T-helper 2 cell treated with Interferon-gamma antibody and Interleukin-4, amounts not matched to agents 5 μg/mL and 100 μg/mL, for 36 hours (primary cell): ENCODE measurements around the gene ACSL1.
"Not testable (repeated sequence)": the region's sequence is repeated elsewhere in the genome, so short reads cannot be mapped to it uniquely, and the experiment has no call there.

Experiments used
- DNase-seq: peaks from one replicate; pipeline ENCODE4 v3.0.0; 2021; ENCODE audit warnings: low spot score
- H3K27ac Mint-ChIP-seq: one replicate; pipeline ENCODE4 v1.8.0; 2021; ENCODE audit warnings: mild to moderate bottlenecking, mixed read lengths
- H3K27me3 Mint-ChIP-seq: one replicate; pipeline ENCODE4 v1.8.0; 2021; ENCODE audit warnings: low read depth, mixed read lengths
- H3K36me3 Mint-ChIP-seq: one replicate; pipeline ENCODE4 v1.8.0; 2021; ENCODE audit warnings: low read depth, mixed read lengths
- H3K4me1 Mint-ChIP-seq: one replicate; pipeline ENCODE4 v1.8.0; 2021; ENCODE audit warnings: low read depth, mixed read lengths
- H3K4me3 Mint-ChIP-seq: one replicate; pipeline ENCODE4 v1.8.0; 2022; ENCODE audit warnings: mild to moderate bottlenecking, moderate library complexity, mixed read lengths
- H3K9me3 Mint-ChIP-seq: one replicate; pipeline ENCODE4 v1.8.0; 2021; ENCODE audit warnings: mixed read lengths

The ACSL1 gene

DNA sequence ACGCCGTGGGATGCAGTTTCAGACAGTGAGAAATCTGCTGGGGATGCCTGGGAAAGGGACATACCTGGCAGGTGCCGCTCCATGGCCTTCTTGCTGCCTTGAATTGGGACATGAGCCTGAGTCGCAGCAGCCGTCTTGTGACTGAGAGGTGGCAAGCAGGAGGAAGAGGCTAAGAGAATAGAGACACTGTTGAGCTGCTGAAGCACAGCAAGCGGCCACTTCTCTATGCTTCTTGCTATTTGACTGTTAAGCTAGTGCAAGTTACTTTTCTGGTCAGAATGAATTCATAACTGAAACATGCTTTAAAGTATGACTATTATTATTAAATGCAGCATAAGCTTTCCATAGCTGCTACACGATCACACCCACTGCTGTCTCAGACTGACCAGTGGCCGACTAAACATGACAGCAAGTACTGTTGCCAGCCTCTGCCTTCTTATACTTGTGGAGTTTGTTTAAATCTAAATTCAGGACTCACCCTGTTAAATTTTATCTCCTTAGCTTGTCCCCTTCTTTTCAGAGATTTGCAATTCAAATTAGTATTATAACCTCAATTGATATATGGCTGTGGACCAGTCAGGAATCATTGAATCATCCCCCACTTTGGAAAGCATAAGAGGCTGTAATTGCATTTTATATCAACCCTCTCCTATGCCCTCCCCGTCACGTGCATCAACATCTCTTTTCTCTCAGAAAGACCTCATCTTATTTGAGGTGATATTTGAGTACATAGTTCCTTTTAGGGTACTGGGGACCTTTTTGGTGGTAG lies 24.8 kb upstream of the ACSL1 start:
- Mint-ChIP-seq H3K27me3 (no peaks in the 10 kb centered on the region), H3K36me3 (no peaks in the 10 kb centered on the region), H3K4me3 (no peak overlapping the region), H3K27ac (no peak overlapping the region), H3K4me1 (peaks cover 25% of the 10 kb centered on the region), H3K9me3 (no peaks in the 10 kb centered on the region)
- DNase-seq = no peak

DNA sequence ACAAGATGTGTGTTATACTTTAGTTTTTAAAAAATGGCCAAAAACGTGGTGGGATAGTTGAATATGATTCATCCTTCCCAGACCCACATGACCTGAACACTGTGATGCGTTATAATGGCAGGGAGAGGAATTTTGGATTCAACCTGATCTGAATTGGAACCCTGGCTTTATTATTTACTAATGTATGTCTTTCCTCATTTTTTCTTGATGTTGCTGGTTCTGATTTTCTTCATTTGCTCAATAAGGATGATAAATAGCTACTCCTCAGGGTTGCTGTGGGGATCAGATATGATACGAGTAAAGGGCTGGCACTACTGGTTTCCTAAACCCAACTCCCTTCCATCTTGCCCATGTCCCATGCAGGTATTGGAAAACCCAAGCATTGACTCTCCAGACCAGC lies 24.2 kb upstream of the ACSL1 start:
- H3K36me3 Mint-ChIP-seq = no peaks in the 10 kb centered on the region
- no peak overlapping the region for H3K27ac Mint-ChIP-seq
- H3K4me3 Mint-ChIP-seq = no peak overlapping the region
- no peaks in the 10 kb centered on the region for H3K9me3 Mint-ChIP-seq
- no peaks in the 10 kb centered on the region for H3K27me3 Mint-ChIP-seq
- no peak for DNase-seq
- peaks cover 20% of the 10 kb centered on the region for H3K4me1 Mint-ChIP-seq

DNA sequence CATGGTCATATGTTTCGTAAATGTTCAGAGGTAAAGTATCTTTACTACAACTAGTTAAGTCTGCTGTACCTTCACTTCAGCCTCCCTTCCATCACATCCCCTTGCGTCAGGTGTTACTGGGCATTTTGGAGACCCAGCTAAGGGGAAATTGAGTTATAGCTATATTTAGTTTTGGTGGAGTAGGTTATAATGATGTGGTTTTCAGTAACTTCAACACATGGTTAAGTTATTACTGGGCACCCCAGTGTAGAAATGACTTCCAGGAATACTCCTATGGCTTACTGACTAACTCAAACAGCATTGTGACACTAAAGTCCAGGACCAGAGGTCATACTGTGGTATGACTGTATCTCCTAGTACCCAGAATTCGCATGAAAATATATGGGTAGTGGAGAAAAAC lies 23.4 kb upstream of the ACSL1 start:
- H3K36me3 Mint-ChIP-seq = no peaks in the 10 kb centered on the region
- H3K4me1 Mint-ChIP-seq = peaks cover 12% of the 10 kb centered on the region
- no peaks in the 10 kb centered on the region for H3K27me3 Mint-ChIP-seq
- no peak overlapping the region for H3K27ac Mint-ChIP-seq
- DNase-seq = no peak
- no peak overlapping the region for H3K4me3 Mint-ChIP-seq
- no peaks in the 10 kb centered on the region for H3K9me3 Mint-ChIP-seq

DNA sequence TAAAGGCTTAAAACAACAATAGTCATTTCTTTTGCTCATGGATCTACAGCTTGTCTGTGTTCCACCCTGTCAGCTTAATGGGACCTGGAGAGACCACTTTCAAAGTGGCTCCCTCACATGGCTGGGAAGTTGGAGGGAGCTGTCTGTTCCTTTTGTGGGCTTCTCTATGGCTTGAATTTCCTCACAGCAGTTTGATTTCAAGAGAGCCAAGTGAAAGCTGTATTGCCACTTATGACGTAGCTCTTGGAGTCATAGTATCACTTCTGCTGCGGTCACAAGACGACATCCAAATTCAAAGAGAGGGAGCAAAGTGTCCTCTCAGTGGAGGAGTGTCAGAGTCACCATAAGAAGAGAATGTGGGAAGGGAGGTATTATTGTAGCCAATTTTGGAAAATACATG lies 22.7 kb upstream of the ACSL1 start:
- no peak overlapping the region for H3K4me3 Mint-ChIP-seq
- H3K4me1 Mint-ChIP-seq = peaks cover 14% of the 10 kb centered on the region
- no peaks in the 10 kb centered on the region for H3K27me3 Mint-ChIP-seq
- H3K27ac Mint-ChIP-seq = no peak overlapping the region
- no peak for DNase-seq
- H3K36me3 Mint-ChIP-seq = no peaks in the 10 kb centered on the region
- no peaks in the 10 kb centered on the region for H3K9me3 Mint-ChIP-seq

DNA sequence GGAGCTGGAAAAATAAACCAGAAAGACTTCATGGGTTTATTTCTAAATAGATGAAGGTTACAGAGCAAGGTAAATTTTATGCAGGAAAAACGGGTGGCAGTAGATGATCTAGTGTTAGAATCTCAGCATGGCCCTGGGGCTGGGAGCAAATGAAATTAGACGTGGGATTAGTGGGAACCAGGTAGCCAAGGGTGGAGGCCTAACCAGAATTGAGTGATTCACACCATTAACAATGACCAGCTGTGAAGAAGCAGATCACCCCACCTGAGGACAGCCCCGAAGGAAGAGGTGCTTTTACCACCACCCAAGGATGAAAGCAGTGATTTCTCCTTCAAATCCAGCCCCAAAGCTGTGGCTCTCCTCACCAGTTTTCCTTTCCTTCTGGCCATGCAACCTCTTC lies 20.8 kb upstream of the ACSL1 start:
- no peaks in the 10 kb centered on the region for H3K27me3 Mint-ChIP-seq
- H3K27ac Mint-ChIP-seq = no peak overlapping the region
- DNase-seq = no peak

DNA sequence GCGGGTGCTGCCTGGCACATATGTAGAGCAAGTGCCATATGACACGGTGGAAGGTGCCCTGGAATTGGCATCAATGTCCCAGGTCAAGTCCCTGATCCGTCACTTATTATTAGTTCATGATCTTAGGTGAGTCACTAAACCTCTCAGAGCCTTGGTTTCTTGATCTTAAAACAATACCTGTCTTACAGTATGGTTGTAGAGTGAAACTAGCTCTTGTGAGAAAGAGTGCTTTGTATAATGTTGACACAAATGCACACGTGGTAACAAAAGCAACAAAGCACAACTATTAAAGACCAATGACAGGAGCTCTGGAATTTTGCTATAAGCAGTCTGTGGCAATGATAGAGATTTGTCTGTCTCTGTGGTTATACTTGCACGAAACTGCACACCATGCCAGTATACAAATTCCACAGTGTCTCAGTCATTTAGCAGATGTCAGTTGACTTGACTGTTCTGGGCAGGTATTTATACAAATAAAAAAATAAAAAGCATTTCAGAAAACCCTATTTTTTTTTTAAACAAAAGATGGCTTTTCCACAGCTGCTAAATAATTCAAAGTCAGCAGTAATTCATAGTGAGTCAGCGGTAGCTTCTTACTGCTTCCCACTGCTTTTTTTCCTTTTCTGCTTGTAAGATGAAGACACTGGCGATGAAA lies 19.7 kb upstream of the ACSL1 start:
- Mint-ChIP-seq H3K36me3 (no peaks in the 10 kb centered on the region), H3K4me1 (peaks cover 14% of the 10 kb centered on the region), H3K9me3 (no peaks in the 10 kb centered on the region), H3K27me3 (no peaks in the 10 kb centered on the region), H3K4me3 (no peak overlapping the region), H3K27ac (no peak overlapping the region)
- no peak for DNase-seq

More for the DNA sequence above, 20.8 kb upstream of the ACSL1 start:
- Mint-ChIP-seq H3K9me3 (no peaks in the 10 kb centered on the region), H3K4me1 (peaks cover 14% of the 10 kb centered on the region), H3K4me3 (no peak overlapping the region), H3K36me3 (no peaks in the 10 kb centered on the region)

DNA sequence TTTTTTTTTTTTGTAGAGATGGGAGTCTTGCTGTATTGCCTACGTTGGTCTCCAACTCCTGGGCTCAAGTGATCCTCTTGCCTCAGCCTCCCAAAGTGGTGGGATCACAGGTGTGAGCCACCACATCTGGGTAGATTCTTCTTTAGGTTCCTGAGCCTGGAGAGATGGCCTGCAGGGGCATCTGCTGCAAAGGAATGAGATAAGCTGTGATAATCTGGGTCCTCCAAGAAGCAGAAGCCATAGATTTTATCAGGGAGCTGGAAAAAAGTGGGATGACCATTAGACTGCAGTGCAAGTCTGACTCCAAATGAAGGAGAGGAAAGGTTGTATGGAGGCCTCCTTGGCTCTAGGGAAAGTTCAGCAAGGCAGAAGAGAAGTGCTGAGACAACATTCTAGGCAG lies 19.0 kb upstream of the ACSL1 start:
- Mint-ChIP-seq H3K27ac (no peak overlapping the region), H3K4me3 (no peak overlapping the region), H3K27me3 (no peaks in the 10 kb centered on the region), H3K4me1 (peaks cover 14% of the 10 kb centered on the region), H3K9me3 (no peaks in the 10 kb centered on the region), H3K36me3 (no peaks in the 10 kb centered on the region)
- DNase-seq = no peak

DNA sequence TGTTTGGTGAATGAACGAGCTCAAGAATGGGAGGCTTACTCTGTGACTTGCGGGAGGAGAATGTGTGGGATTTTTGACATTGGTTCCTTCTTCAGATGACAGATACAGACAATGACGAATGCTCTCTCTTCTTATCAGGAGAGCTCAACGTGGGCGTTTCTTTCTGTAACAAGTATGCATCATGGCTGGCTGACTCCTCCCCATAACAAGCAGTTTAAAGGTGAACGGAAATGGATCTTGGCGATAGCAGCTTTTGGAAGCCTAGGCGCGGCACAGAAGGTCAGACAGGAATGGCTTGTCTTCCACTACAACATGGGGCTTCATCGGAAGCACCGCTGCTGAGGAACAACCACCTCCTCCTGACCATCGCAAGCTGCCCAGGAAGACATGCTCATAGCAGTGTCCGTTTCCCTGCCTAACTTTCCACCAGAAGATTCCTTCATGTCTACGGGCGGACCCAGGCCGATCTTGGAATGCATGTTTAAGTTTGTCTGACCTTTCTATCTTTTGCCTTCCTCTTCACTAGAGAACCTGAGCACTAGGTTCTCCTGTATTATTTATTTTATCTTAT lies 18.3 kb upstream of the ACSL1 start:
- Mint-ChIP-seq H3K27ac (peak overlapping the region; percentile 1), H3K36me3 (no peaks in the 10 kb centered on the region), H3K27me3 (peaks cover 2% of the 10 kb centered on the region), H3K4me3 (no peak overlapping the region), H3K4me1 (peaks cover 9% of the 10 kb centered on the region), H3K9me3 (no peaks in the 10 kb centered on the region)
- DNase-seq = peak; percentile 57

DNA sequence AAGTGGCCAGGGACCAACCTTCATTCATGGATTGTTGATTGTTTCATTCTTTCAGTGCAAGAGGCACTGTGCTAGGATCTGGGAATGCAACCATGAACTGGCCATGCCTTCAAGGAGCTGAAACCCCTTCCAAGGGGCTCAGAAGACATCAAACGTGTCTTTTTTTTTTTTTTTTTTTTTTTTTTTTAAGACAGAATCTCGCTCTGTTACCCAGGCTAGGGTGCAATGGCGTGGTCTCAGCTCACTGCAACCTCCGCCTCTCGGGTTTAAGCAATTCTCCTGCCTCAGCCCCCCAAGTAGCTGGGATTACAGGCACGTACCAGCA lies 13.3 kb upstream of the ACSL1 start:
- not testable (repeated sequence) for H3K9me3 Mint-ChIP-seq, H3K27me3 Mint-ChIP-seq, H3K27ac Mint-ChIP-seq, H3K4me3 Mint-ChIP-seq, DNase-seq, H3K4me1 Mint-ChIP-seq, H3K36me3 Mint-ChIP-seq

DNA sequence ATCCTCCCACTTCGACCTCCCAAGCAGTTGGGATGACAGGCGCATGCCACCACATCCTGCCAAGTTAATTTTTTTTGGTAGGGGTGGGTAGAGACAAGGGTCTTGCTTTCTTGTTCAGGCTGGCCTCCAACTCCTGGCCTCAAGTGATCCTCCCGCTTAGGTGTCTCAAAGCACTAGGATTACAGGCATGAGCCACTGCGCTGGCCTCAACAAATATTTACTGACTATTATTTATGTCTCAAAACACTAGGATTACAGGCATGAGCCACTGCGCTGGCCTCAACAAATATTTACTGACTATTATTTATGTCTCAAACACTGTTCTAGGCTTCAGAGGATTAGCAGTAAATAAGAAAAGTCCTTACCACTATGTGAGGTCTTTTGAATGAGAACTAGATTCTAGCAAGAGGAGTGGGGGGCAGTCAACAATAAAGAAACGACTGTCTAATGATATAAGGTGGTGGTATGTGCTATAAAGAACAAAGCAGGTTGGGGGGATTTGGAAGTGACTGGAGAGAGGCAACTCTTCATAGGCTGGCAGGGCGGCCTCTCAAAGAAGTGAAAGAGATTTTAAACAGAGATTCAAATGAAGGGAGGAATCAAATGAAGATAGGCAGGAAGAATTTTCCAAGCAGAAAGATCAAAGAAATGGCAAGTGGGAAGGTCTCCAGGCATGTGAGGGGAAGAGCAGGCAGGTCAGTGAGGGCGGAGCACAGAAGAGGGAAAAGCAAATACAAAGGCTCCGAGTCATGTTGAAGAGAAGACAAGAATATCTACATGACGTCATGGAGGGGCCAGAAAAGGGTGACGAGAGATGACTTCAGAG lies 12.7 kb upstream of the ACSL1 start:
- H3K27ac Mint-ChIP-seq = no peak overlapping the region

DNA sequence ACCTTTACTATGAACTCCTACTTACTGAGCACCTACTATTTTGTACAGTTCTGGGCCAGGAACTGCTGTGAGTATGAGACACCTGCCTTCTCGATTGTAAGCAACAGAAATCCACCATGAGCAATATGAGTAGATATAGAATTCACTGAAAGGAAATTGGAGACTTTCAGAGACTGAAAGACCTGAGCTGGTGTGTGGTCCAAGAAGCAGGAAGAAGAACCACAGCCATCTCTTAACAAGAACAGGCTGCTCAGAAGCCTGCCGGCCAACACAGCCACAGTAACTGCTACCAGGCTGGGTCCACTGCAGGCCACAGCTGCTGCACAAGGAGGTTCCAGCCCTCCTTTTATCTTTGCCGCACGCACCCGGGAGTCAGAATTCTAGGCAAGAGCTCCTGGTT lies 10.8 kb upstream of the ACSL1 start:
- no peak overlapping the region for H3K27ac Mint-ChIP-seq
- H3K4me1 Mint-ChIP-seq = peaks cover 6% of the 10 kb centered on the region
- H3K9me3 Mint-ChIP-seq = no peaks in the 10 kb centered on the region
- no peaks in the 10 kb centered on the region for H3K36me3 Mint-ChIP-seq
- H3K4me3 Mint-ChIP-seq = no peak overlapping the region
- H3K27me3 Mint-ChIP-seq = peaks cover 4% of the 10 kb centered on the region
- no peak for DNase-seq

More for the DNA sequence above, 12.7 kb upstream of the ACSL1 start:
- Mint-ChIP-seq H3K4me1 (peaks cover 6% of the 10 kb centered on the region), H3K27me3 (peaks cover 3% of the 10 kb centered on the region), H3K4me3 (no peak overlapping the region), H3K9me3 (no peaks in the 10 kb centered on the region), H3K36me3 (no peaks in the 10 kb centered on the region)
- DNase-seq = no peak

DNA sequence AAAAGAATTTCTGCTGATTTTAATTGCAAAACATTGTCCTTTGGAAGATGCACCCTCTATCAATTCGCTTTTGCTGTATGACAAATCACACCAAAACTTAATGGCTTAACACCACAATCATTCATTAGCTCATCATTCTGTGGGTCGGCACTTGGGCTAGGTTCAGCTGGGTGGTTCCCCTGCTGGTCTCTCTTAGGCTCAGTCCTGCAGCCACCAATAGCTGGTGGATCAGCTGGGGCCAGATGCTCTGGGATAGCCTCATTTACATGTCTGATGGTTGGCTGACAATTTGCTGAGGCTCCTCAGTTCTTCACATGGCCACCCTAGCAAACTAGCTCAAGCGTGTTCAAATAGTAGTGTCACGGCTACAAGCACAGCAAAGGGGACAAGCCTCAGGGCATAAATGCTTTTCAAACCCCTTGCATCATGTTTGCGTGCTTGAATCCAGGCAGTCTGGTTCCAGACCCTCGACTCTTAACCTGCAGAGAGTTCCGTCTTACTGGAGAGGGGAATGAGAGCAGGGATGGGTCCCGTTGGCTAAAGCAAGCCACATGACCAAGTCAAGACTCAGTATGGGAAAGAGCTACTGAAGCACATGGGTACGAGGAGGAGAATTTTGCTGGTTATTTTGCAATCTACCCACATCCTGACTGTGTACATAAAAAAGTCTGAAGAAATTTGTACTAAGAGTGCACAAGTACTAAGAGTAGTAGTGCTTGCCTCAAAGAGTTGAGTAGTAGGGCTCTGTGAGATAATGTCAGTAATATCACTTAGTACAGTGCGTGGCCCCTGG lies 7.5 kb upstream of the ACSL1 start:
- no peak for DNase-seq
- Mint-ChIP-seq H3K4me1 (peaks cover 6% of the 10 kb centered on the region), H3K4me3 (no peak overlapping the region), H3K9me3 (no peaks in the 10 kb centered on the region), H3K27ac (no peak overlapping the region), H3K36me3 (no peaks in the 10 kb centered on the region), H3K27me3 (peaks cover 3% of the 10 kb centered on the region)

DNA sequence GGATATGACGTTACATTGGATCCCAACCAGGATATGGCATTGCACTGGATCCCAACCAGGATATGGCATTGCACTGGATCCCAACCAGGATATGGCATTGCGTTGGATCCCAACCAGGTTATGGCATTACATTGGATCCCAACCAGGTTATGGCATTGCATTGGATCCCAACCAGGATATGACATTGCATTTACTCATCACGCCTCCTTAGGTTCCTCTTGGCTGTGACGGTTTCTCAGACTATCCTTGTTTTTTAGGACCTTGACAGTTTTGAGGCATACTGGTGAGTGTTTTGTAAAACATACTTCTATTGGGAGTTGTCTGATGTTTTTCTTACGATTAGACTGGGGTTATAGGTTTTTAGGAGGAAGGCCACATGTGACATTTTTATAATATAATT lies 5.4 kb upstream of the ACSL1 start:
- no peak overlapping the region for H3K27ac Mint-ChIP-seq
- H3K9me3 Mint-ChIP-seq = no peaks in the 10 kb centered on the region
- H3K4me1 Mint-ChIP-seq = peaks cover 3% of the 10 kb centered on the region
- no peaks in the 10 kb centered on the region for H3K36me3 Mint-ChIP-seq
- no peak overlapping the region for H3K4me3 Mint-ChIP-seq
- DNase-seq = no peak
- peaks cover 6% of the 10 kb centered on the region for H3K27me3 Mint-ChIP-seq
